Globus pallidus (tissue), 1 donor: ENCODE measurements around the gene FNDC8.
A peak's percentile ranks its signal among the peaks of the same experiment; 100 is the strongest.
"Not testable (repeated sequence)": the region's sequence is repeated elsewhere in the genome, so short reads cannot be mapped to it uniquely, and the experiment has no call there.

Experiments used
- DNase-seq: peaks from one replicate; pipeline ENCODE4 v3.0.0-alpha.2; 2015; ENCODE audit warnings: low spot score

FNDC8 gene

GRCh38 chr17:35144840-35145239 is 23.4 kb downstream of the FNDC8 start:
- DNase-seq, result no peak

GRCh38 chr17:35146214-35146833 is 24.9 kb downstream of the FNDC8 start:
- no peak for DNase-seq

- no peak for DNase-seq
Observed at GRCh38 chr17:35147375-35147905, 26.0 kb downstream of the FNDC8 start, which contains the start of gene UNC45B. TSS of gene UNC45B (plus strand) at chr17:35147817. CDS start at chr17:35148264, 447 bp downstream.

GRCh38 chr17:35148144-35148543 is 26.7 kb downstream of the FNDC8 start:
- DNase-seq, result peak; percentile 10

GRCh38 chr17:35149941-35150340 is 28.5 kb downstream of the FNDC8 start:
- no peak for DNase-seq

- DNase-seq, result not testable (repeated sequence)
Observed at GRCh38 chr17:35151080-35151479, 29.7 kb downstream of the FNDC8 start.

- DNase-seq, result no peak
Observed at GRCh38 chr17:35152421-35153140, 31.2 kb downstream of the FNDC8 start.

GRCh38 chr17:35154196-35155165 is 33.1 kb downstream of the FNDC8 start:
- DNase-seq, result no peak

GRCh38 chr17:35155246-35155645 is 33.8 kb downstream of the FNDC8 start:
- DNase-seq, result no peak

GRCh38 chr17:35159940-35160339 is 38.5 kb downstream of the FNDC8 start:
- DNase-seq, result no peak

- no peak for DNase-seq
Observed at GRCh38 chr17:35160354-35161201, 39.2 kb downstream of the FNDC8 start.

- DNase-seq, result no peak
Observed at GRCh38 chr17:35161281-35161761, 39.9 kb downstream of the FNDC8 start.

GRCh38 chr17:35162755-35163154 is 41.3 kb downstream of the FNDC8 start:
- DNase-seq, result no peak

GRCh38 chr17:35163886-35164285 is 42.5 kb downstream of the FNDC8 start:
- DNase-seq, result no peak

GRCh38 chr17:35164716-35165115 is 43.3 kb downstream of the FNDC8 start:
- no peak for DNase-seq

- no peak for DNase-seq
Observed at GRCh38 chr17:35166526-35166925, 45.1 kb downstream of the FNDC8 start.

- DNase-seq, result no peak
Observed at GRCh38 chr17:35167046-35167445, 45.6 kb downstream of the FNDC8 start.

- no peak for DNase-seq
Observed at GRCh38 chr17:35167666-35168065, 46.3 kb downstream of the FNDC8 start.

GRCh38 chr17:35169835-35170363 is 48.5 kb downstream of the FNDC8 start:
- no peak for DNase-seq

GRCh38 chr17:35170968-35171771 is 49.8 kb downstream of the FNDC8 start:
- DNase-seq, result no peak
